Measurements from ENCODE around the gene ILKAP. TPM values are rescaled to one million over a fixed set of nuclear protein-coding genes. Genes with fewer than 3 reads are reported as not detected.

ILKAP gene
- total RNA-seq, 1 experiment from 2014 or later = 53.4 TPM

- TF ChIP-seq CTCF (IDR thresholded peaks at IDR 0.05 in 2 of 3, conservative IDR thresholded peaks at IDR 0.05 in 1 of 3; ENCODE audit: borderline replicate concordance in 1 of 3, insufficient read depth in 1 of 3, low read depth in 2 of 3, low read length in 2 of 3) (no peak), POLR2AphosphoS5 (IDR thresholded peaks at IDR 0.05; ENCODE audit: low read depth, low read length) (no peak), CEBPB (IDR thresholded peaks at IDR 0.05; ENCODE audit: low read depth) (no peak), SP1 (IDR thresholded peaks at IDR 0.05; ENCODE audit: low read depth) (no peak), YY1 (IDR thresholded peaks at IDR 0.05; ENCODE audit: extremely low read depth, insufficient replicate concordance, low read depth, low read length) (no peak), ATF3 (IDR thresholded peaks at IDR 0.05) (no peak)
These were observed 23.4 kb upstream of the ILKAP start (continued) for GRCh38 chr2:238226698-238227586.

- ATAC-seq = no peak
These were observed 22.6 kb upstream of the ILKAP start for GRCh38 chr2:238225911-238226697.

More at GRCh38 chr2:238225911-238226697, 22.6 kb upstream of the ILKAP start:
- no peak overlapping the region for H3K4me2 ChIP-seq (ENCODE audit: low read length)
- no peaks in the 10 kb centered on the region for H3K9me3 ChIP-seq (ENCODE audit: control insufficient read depth in 1 of 2, insufficient read depth in 1 of 2, low read depth in 1 of 2, low read length in 2 of 2)
- H3K9ac ChIP-seq (ENCODE audit: low read length) = no peak overlapping the region
- POLR2A ChIA-PET = interaction anchor here (0.6 kb wide), 1 partner anchor 180 kb away, joined by 3 read pairs; no protein-coding TSS in a partner anchor
- H3K9me2 ChIP-seq (ENCODE audit: insufficient read depth) = no peaks in the 10 kb centered on the region
- H4K20me1 ChIP-seq (ENCODE audit: insufficient read depth) = no peaks in the 10 kb centered on the region
- no peak for DNase-seq (ENCODE audit: low read depth, low spot score)
- H3K27ac ChIP-seq (ENCODE audit: low read depth, low read length) = no peak overlapping the region
- H3K4me3 ChIP-seq (replicated peaks in 1 of 2; ENCODE audit: low read depth in 1 of 2, low read length in 2 of 2) = no peak overlapping the region
- H2AFZ ChIP-seq (ENCODE audit: low read depth, low read length, poor library complexity, severe bottlenecking) = no peak overlapping the region
- intact Hi-C loops (cut with micrococcal nuclease) = no loop called here
- H3K27me3 ChIP-seq (ENCODE audit: insufficient read depth, low read length) = no peaks in the 10 kb centered on the region
- no TSS peak for BruUV-seq (replicated peaks)
- RAD21 ChIA-PET (ENCODE audit: low non-redundant PET in 1 of 2, low total read pairs in 2 of 2, uncharacterized antibody in 2 of 2, unreplicated experiment in 2 of 2) = no interaction called here
- no peaks in the 10 kb centered on the region for H3K36me3 ChIP-seq (ENCODE audit: control insufficient read depth in 1 of 2, insufficient read depth in 2 of 2, low read length in 2 of 2)
- TF ChIP-seq ZBTB33 (IDR thresholded peaks at IDR 0.05; ENCODE audit: extremely low read depth, insufficient replicate concordance, low read length) = no peak
- no peaks in the 10 kb centered on the region for H3K4me1 ChIP-seq (ENCODE audit: control insufficient read depth in 1 of 2, insufficient read depth in 2 of 2, low read length in 2 of 2)
- CTCF ChIA-PET = no interaction called here
- H3K79me2 ChIP-seq (ENCODE audit: insufficient read depth, low read length) = no peaks in the 10 kb centered on the region
